GM20000 (cell line): ENCODE data around the gene ITM2C.

Experiments used
- DNase-seq: peaks from one replicate; pipeline ENCODE4 v3.0.0; 2012; ENCODE audit warnings: low spot score
- CTCF ChIP-seq: IDR thresholded peaks from 2 replicates; pipeline ENCODE4 v1.5.1; 2012; ENCODE audit warnings: mild to moderate bottlenecking, control low read depth; ENCODE audit errors: extremely low read depth, missing control alignments

Gene ITM2C

GRCh38 chr2:230908092-230908594 lies 43.4 kb downstream of the ITM2C start:
- no peak for DNase-seq

DNA sequence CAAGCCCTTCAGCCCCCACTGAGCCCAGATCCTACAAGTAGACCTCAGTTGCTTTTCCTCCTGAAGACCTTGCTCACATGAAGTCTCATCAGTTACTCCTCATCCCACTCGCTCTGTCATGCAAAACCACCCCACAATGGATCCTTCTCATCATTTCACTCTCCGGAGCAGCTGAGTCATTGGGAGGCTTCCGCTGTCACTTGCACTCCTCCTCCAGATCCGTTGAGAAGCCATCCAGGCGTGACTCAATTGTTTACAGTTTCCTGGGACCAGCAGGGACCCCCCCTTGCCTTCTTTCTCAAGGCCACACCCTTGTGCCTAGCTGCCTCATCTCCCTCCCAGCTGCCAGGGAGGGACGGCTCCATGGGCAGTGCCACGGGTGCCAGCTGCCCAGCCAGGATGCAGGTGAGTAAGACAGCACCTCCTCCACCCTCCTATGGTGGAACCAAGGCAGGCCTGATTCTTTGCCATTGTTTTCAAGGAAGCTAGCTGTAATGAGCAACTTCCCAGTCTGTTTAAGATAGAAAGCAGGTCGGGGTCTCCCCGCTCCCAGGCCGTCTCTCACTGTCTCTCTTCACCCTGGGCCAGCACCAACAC lies 44.0 kb downstream of the ITM2C start:
- no peak for DNase-seq
- TF ChIP-seq CTCF: no peak

More at GRCh38 chr2:230908092-230908594, 43.4 kb downstream of the ITM2C start:
- TF ChIP-seq CTCF: no peak

DNA sequence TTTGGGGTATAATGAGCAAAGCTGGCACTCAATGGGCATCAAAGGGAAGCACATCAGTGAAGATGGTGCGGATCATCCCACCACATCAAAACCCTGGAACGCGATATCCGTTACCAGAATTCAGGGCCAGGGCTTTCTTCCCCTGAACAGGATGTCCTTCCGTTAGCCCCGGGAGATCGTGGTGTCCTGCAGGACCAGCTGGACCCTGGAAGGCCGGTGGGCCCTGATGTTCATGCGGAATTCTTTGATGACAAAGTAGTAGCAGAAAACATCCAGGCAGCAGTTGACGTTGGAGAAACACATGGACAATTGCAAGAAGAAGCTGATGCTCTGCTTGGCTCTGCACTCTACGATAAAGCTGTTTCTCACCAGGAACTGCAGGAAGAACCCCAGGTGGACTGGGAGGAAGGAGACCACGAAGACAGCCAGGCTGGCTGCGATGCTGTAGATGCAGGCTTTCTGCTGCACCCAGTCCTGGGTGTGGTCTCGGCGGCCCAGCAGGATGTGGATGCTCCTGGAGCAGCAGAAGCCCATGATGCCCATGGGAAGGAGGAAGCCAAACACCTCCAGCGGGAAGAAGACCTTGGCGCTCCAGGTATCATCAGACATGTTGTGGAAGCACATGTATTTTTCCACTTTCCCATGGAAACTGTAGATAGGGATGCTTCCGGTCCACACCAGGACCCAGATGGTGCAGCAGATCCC lies 45.3 kb downstream of the ITM2C start:
- no peak for TF ChIP-seq CTCF

GRCh38 chr2:230910546-230911177 lies 45.9 kb downstream of the ITM2C start:
- DNase-seq: no peak
- no peak for TF ChIP-seq CTCF

More for the DNA sequence above, 45.3 kb downstream of the ITM2C start:
- no peak for DNase-seq

- no peak for TF ChIP-seq CTCF
- DNase-seq: no peak
Observed at GRCh38 chr2:230912046-230912445, 47.3 kb downstream of the ITM2C start.

DNA sequence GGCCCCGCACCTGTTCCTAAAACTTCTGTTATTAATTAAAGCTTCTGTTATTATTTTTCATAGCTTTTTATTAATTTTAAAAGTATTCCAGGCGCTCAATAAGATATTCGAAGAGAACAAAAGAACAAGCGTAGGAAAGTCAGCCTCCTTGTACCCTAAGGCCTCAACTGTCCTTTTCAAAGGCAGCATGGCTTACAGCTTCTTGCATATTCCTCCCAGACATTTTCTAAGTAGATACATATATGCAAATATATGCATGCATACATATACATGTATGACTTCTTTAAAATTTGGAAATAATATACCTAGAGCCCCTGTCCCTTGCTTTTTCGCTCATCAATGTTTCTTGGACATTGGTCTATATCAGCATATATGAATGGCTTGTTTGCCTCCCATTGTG lies 48.0 kb downstream of the ITM2C start:
- no peak for TF ChIP-seq CTCF
- DNase-seq: no peak
